Neural progenitor cell (in vitro differentiated cells): ENCODE data around the gene LPP. TPM values are rescaled to one million over a fixed set of nuclear protein-coding genes. Genes with fewer than 3 reads are reported as not detected.

Experiments used
- DNase-seq: peaks from one replicate; pipeline ENCODE4 v3.0.0-alpha.2; 2016; ENCODE audit warnings: low spot score
- H2AFZ ChIP-seq: fragments of 200-600 bp; sonication (generic); replicated peaks from 2 replicates; pipeline ENCODE4 v1.6.1; 2016; ENCODE audit warnings: antibody characterized with exemption
- H3F3A ChIP-seq: fragments of 200-600 bp; sonication (generic); 2 replicates; pipeline ENCODE4 v1.6.1; 2016; ENCODE audit warnings: antibody characterized with exemption, low read depth
- H3K27ac ChIP-seq: fragments of 200-600 bp; sonication (generic); 2 replicates; pipeline ENCODE4 v1.5.1; 2016; ENCODE audit warnings: mild to moderate bottlenecking
- H3K27me3 ChIP-seq: fragments of 200-600 bp; sonication (generic); 2 replicates; pipeline ENCODE4 v1.6.1; 2016; ENCODE audit warnings: mild to moderate bottlenecking, moderate library complexity
- H3K36me3 ChIP-seq: fragments of 200-600 bp; sonication (generic); 2 replicates; pipeline ENCODE4 v1.5.1; 2016
- H3K4me1 ChIP-seq: fragments of 200-600 bp; sonication (generic); 2 replicates; pipeline ENCODE4 v1.6.1; 2016; ENCODE audit warnings: mixed run types
- H3K4me2 ChIP-seq: fragments of 200-600 bp; sonication (generic); 2 replicates; pipeline ENCODE4 v1.6.1; 2016
- H3K4me3 ChIP-seq: fragments of 200-600 bp; sonication (generic); 2 replicates; pipeline ENCODE4 v1.5.1; 2016
- H3K79me2 ChIP-seq: fragments of 200-600 bp; sonication (generic); 2 replicates; pipeline ENCODE4 v1.6.1; 2016; ENCODE audit warnings: low read depth
- H3K9ac ChIP-seq: fragments of 200-600 bp; sonication (generic); 2 replicates; pipeline ENCODE4 v1.6.1; 2016
- H3K9me3 ChIP-seq: fragments of 200-600 bp; sonication (generic); 2 replicates; pipeline ENCODE4 v1.5.1; 2016; ENCODE audit warnings: low read depth
- H4K20me1 ChIP-seq: fragments of 200-600 bp; sonication (generic); 2 replicates; pipeline ENCODE4 v1.6.1; 2016; ENCODE audit warnings: low read depth
- H3K27ac Mint-ChIP-seq: 3 replicates; pipeline ENCODE4 v1.8.0; 2021; ENCODE audit warnings: mixed read lengths
- H3K27me3 Mint-ChIP-seq: 2 replicates; pipeline ENCODE4 v1.8.0; 2022; ENCODE audit warnings: low read depth, mild to moderate bottlenecking, inconsistent platforms, moderate library complexity, mixed read lengths; ENCODE audit not compliant: insufficient read depth
- H3K36me3 Mint-ChIP-seq: 3 replicates; pipeline ENCODE4 v1.8.0; 2021; ENCODE audit warnings: mixed read lengths
- H3K4me1 Mint-ChIP-seq: 3 replicates; pipeline ENCODE4 v1.8.0; 2021; ENCODE audit warnings: mixed read lengths
- H3K4me3 Mint-ChIP-seq: 3 replicates; pipeline ENCODE4 v1.8.0; 2021; ENCODE audit warnings: mild to moderate bottlenecking, moderate library complexity, mixed read lengths
- H3K9me3 Mint-ChIP-seq: 3 replicates; pipeline ENCODE4 v1.8.0; 2020; ENCODE audit warnings: mixed read lengths
- EZH2 ChIP-seq: fragments of 200-600 bp; sonication (generic); IDR thresholded peaks from 2 replicates; pipeline ENCODE4 v1.6.1; 2017; ENCODE audit warnings: antibody characterized with exemption, mild to moderate bottlenecking, moderate library complexity
- EZH2phosphoT487 ChIP-seq: fragments of 200-600 bp; sonication (generic); IDR thresholded peaks from 2 replicates; pipeline ENCODE4 v1.6.1; 2017; ENCODE audit warnings: antibody characterized with exemption
- total RNA-seq: library from RNA; depleted of rRNA; stranded (reverse); fragments of >200 nt; gene quantifications from 2 replicates; pipeline ENCODE4 v1.2.3, GENCODE V29; 2015; ENCODE audit warnings: low replicate concordance
- TF ChIP-seq, protein P1 (sequence below): fragments of 200-600 bp; sonication (generic); IDR thresholded peaks from 2 replicates; pipeline ENCODE4 v1.5.1; 2017; ENCODE audit warnings: antibody characterized with exemption, mild to moderate bottlenecking

The LPP gene
- total RNA-seq, 1 donor from 2014 or later = 18.9 TPM

DNA sequence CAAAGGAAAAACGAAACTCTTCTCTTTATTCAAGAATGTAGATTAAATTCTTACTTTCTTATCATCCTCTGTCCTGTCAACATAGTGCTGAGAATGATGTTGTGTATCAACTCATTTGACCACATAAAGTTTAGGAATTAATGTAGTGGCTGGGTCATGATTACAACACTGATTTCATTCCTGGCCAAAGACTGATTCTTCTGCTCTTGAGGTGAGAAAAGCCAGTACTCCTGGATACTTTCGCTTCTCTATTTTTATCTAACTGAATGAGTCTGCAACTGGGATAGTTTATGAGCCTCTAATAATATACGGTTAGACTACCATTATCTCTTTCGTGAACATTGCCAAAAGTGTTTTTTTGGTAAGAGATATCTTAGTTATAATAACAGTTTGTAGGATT lies 173.0 kb downstream of the LPP start:
- Histone ChIP-seq H3K9ac (no peak overlapping the region), H4K20me1 (no peaks in the 10 kb centered on the region), H3F3A (no peaks in the 10 kb centered on the region), H3K4me3 (no peak overlapping the region), H3K9me3 (no peaks in the 10 kb centered on the region), H3K27ac (no peak overlapping the region), H3K27me3 (no peaks in the 10 kb centered on the region), H2AFZ (no peak overlapping the region), H3K4me1 (no peaks in the 10 kb centered on the region), H3K4me2 (no peak overlapping the region), H3K36me3 (no peaks in the 10 kb centered on the region), H3K79me2 (peaks cover 6% of the 10 kb centered on the region)
- no peaks in the 10 kb centered on the region for H3K27me3 Mint-ChIP-seq
- peaks cover 12% of the 10 kb centered on the region for H3K36me3 Mint-ChIP-seq
- TF ChIP-seq EZH2 (no peak), EZH2phosphoT487 (no peak)
- TF ChIP-seq, protein P1, sequence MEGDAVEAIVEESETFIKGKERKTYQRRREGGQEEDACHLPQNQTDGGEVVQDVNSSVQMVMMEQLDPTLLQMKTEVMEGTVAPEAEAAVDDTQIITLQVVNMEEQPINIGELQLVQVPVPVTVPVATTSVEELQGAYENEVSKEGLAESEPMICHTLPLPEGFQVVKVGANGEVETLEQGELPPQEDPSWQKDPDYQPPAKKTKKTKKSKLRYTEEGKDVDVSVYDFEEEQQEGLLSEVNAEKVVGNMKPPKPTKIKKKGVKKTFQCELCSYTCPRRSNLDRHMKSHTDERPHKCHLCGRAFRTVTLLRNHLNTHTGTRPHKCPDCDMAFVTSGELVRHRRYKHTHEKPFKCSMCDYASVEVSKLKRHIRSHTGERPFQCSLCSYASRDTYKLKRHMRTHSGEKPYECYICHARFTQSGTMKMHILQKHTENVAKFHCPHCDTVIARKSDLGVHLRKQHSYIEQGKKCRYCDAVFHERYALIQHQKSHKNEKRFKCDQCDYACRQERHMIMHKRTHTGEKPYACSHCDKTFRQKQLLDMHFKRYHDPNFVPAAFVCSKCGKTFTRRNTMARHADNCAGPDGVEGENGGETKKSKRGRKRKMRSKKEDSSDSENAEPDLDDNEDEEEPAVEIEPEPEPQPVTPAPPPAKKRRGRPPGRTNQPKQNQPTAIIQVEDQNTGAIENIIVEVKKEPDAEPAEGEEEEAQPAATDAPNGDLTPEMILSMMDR = no peak
- no peaks in the 10 kb centered on the region for H3K9me3 Mint-ChIP-seq
- no peak for DNase-seq
- H3K4me3 Mint-ChIP-seq = no peak overlapping the region
- H3K27ac Mint-ChIP-seq = no peak overlapping the region
- no peaks in the 10 kb centered on the region for H3K4me1 Mint-ChIP-seq

DNA sequence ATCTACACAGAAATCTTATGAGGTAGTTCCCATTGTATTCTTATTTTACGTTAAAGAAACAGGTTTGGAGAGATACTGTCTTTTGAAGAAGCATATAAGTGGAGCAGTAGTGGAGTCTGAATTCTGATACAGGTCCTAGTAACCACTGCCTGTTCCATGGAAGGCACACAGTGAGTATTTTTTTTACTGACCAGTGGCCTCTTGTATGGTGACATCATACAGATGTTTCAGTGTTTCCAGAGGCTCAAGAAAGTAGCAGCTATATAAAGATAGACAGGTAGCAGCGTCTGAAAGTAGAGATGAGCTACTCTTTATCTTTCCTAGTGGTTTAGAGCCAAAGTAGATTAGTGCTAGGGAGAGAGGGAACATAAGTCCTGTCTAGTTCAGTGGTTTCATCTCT lies 173.5 kb downstream of the LPP start:
- no peak overlapping the region for H3K27ac ChIP-seq
- H3K4me2 ChIP-seq = no peak overlapping the region
- no peaks in the 10 kb centered on the region for H3K4me1 ChIP-seq
- H3K9ac ChIP-seq = no peak overlapping the region
- H3K79me2 ChIP-seq = peaks cover 6% of the 10 kb centered on the region
- H3K9me3 ChIP-seq = no peaks in the 10 kb centered on the region
- no peak overlapping the region for H3K27ac Mint-ChIP-seq
- TF ChIP-seq EZH2 = no peak
- no peak for TF ChIP-seq EZH2phosphoT487
- TF ChIP-seq, protein P1 = no peak
- H3K36me3 Mint-ChIP-seq = peaks cover 12% of the 10 kb centered on the region
- no peaks in the 10 kb centered on the region for H3K27me3 ChIP-seq
- H3K27me3 Mint-ChIP-seq = no peaks in the 10 kb centered on the region
- no peak for DNase-seq
- no peaks in the 10 kb centered on the region for H3K36me3 ChIP-seq
- no peak overlapping the region for H3K4me3 Mint-ChIP-seq
- H3F3A ChIP-seq = no peaks in the 10 kb centered on the region
- no peak overlapping the region for H3K4me3 ChIP-seq
- no peaks in the 10 kb centered on the region for H4K20me1 ChIP-seq
- H2AFZ ChIP-seq = no peak overlapping the region
- H3K4me1 Mint-ChIP-seq = no peaks in the 10 kb centered on the region
- H3K9me3 Mint-ChIP-seq = no peaks in the 10 kb centered on the region

DNA sequence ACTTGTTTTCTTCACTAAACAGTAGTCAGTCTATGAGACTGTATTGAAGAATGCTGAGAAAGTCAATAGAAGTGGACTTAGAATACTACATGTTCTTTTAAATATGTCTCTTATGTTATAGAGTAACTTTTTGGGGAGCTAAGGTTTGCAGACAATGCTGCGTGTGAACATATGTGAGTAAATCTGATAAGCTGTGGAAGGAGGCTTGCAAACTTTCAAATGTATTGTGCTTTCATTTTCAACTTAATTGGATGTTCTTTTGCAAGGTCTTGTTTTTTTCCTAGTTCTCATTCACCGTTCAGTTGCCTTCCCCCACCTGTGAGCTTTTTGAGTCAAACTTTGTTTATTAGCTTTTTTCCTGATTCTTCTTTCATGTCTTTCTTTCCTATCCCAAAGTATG lies 176.2 kb downstream of the LPP start:
- Mint-ChIP-seq H3K4me3 (no peak overlapping the region), H3K9me3 (no peaks in the 10 kb centered on the region), H3K4me1 (no peaks in the 10 kb centered on the region), H3K27ac (no peak overlapping the region), H3K27me3 (no peaks in the 10 kb centered on the region), H3K36me3 (peaks cover 5% of the 10 kb centered on the region)
- no peak overlapping the region for H2AFZ ChIP-seq
- peaks cover 4% of the 10 kb centered on the region for H3K79me2 ChIP-seq
- DNase-seq = no peak
- H3K9me3 ChIP-seq = no peaks in the 10 kb centered on the region
- H3K4me1 ChIP-seq = no peaks in the 10 kb centered on the region
- no peaks in the 10 kb centered on the region for H3K27me3 ChIP-seq
- TF ChIP-seq EZH2phosphoT487 (no peak), EZH2 (no peak)
- TF ChIP-seq, protein P1 = no peak
- H4K20me1 ChIP-seq = no peaks in the 10 kb centered on the region
- H3K9ac ChIP-seq = no peak overlapping the region
- no peak overlapping the region for H3K27ac ChIP-seq
- H3K36me3 ChIP-seq = no peaks in the 10 kb centered on the region
- no peak overlapping the region for H3K4me2 ChIP-seq
- no peak overlapping the region for H3K4me3 ChIP-seq
- no peaks in the 10 kb centered on the region for H3F3A ChIP-seq
